HL-60 (cell line): Measurements from ENCODE around the gene CDC42BPB.

Source experiments
- DNase-seq, 2 experiments: peaks; one replicate each; pipeline ENCODE4 v3.0.0-alpha.2; 2010 to 2020; ENCODE audit warnings: low read depth in 1 of 2, low spot score in 1 of 2
- H3K27ac ChIP-seq: fragments of 250-450 bp; sonication (Bioruptor Pico); replicated peaks from 2 replicates; pipeline ENCODE4 v1.5.1; 2020; ENCODE audit warnings: mild to moderate bottlenecking, moderate library complexity
- H3K27me3 ChIP-seq: fragments of 250-450 bp; sonication (Bioruptor Pico); 2 replicates; pipeline ENCODE4 v1.5.1; 2021; ENCODE audit warnings: mild to moderate bottlenecking, moderate library complexity; ENCODE audit not compliant: insufficient read depth, poor library complexity, severe bottlenecking
- H3K4me3 ChIP-seq: replicated peaks from 2 replicates; pipeline ENCODE4 v1.5.1; 2011; ENCODE audit warnings: mild to moderate bottlenecking, control low read depth, low read length; ENCODE audit not compliant: insufficient read depth
- CTCF ChIP-seq: IDR thresholded peaks from one replicate; pipeline ENCODE4 v1.5.1; 2011; ENCODE audit warnings: low read length, control low read depth, inconsistent platforms; ENCODE audit not compliant: insufficient read depth
- GABPA ChIP-seq: IDR thresholded peaks from 2 replicates; pipeline ENCODE4 v1.6.1; 2012; ENCODE audit warnings: low read depth
- POLR2AphosphoS5 ChIP-seq: IDR thresholded peaks from 2 replicates; pipeline ENCODE4 v1.6.1; 2012; ENCODE audit warnings: low read depth
- SPI1 ChIP-seq: IDR thresholded peaks from 2 replicates; pipeline ENCODE4 v1.6.1; 2012; ENCODE audit warnings: low read depth, mild to moderate bottlenecking, borderline replicate concordance
- TF ChIP-seq, protein P1 (sequence below): IDR thresholded peaks from 2 replicates; pipeline ENCODE4 v1.6.1; 2012; ENCODE audit warnings: low read depth; ENCODE audit not compliant: insufficient replicate concordance

CDC42BPB gene

DNA sequence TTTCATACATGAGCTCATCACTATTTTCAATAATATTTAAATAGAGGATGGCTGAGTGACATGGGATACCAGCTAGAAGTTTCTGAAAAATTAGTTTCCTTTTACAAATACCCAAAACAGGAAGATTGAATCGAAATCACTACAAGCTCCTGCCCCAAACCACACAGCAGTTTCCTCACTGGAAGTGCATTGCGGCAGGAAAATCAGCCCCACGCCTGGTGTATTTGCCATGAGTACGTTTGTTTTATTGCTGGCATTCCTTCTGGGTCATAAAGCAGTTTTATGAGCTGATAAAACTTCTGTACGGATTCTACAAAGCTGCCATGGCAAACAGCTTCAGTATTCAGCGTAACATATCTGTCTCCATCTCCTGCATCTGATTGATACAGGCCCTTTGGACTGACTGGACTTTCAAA lies 23.7 kb downstream of the CDC42BPB start:
- TF ChIP-seq GABPA (no peak), SPI1 (no peak)
- TF ChIP-seq, protein P1, sequence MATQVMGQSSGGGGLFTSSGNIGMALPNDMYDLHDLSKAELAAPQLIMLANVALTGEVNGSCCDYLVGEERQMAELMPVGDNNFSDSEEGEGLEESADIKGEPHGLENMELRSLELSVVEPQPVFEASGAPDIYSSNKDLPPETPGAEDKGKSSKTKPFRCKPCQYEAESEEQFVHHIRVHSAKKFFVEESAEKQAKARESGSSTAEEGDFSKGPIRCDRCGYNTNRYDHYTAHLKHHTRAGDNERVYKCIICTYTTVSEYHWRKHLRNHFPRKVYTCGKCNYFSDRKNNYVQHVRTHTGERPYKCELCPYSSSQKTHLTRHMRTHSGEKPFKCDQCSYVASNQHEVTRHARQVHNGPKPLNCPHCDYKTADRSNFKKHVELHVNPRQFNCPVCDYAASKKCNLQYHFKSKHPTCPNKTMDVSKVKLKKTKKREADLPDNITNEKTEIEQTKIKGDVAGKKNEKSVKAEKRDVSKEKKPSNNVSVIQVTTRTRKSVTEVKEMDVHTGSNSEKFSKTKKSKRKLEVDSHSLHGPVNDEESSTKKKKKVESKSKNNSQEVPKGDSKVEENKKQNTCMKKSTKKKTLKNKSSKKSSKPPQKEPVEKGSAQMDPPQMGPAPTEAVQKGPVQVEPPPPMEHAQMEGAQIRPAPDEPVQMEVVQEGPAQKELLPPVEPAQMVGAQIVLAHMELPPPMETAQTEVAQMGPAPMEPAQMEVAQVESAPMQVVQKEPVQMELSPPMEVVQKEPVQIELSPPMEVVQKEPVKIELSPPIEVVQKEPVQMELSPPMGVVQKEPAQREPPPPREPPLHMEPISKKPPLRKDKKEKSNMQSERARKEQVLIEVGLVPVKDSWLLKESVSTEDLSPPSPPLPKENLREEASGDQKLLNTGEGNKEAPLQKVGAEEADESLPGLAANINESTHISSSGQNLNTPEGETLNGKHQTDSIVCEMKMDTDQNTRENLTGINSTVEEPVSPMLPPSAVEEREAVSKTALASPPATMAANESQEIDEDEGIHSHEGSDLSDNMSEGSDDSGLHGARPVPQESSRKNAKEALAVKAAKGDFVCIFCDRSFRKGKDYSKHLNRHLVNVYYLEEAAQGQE = no peak
- Histone ChIP-seq H3K4me3 (no peak overlapping the region), H3K27me3 (peaks cover 3% of the 10 kb centered on the region), H3K27ac (no peak overlapping the region)
- no peak for DNase-seq

GRCh38 chr14:103031956-103032355 lies 25.4 kb downstream of the CDC42BPB start:
- DNase-seq = no peak
- TF ChIP-seq POLR2AphosphoS5 = no peak
- TF ChIP-seq CTCF = no peak
- TF ChIP-seq, protein P1 = no peak
- TF ChIP-seq GABPA = no peak
- no peak for TF ChIP-seq SPI1
- H3K4me3 ChIP-seq = no peak overlapping the region
- no peak overlapping the region for H3K27ac ChIP-seq
- peaks cover 5% of the 10 kb centered on the region for H3K27me3 ChIP-seq

- Histone ChIP-seq H3K27me3 (peaks cover 5% of the 10 kb centered on the region), H3K4me3 (no peak overlapping the region), H3K27ac (no peak overlapping the region)
- no peak for DNase-seq
- TF ChIP-seq CTCF = no peak
- TF ChIP-seq SPI1 = no peak
- no peak for TF ChIP-seq GABPA
- TF ChIP-seq, protein P1 = no peak
- TF ChIP-seq POLR2AphosphoS5 = no peak
Observed at GRCh38 chr14:103031566-103031911, 25.8 kb downstream of the CDC42BPB start.
